K562 (cell line): ENCODE results near the gene SUN5. TPM values are rescaled to one million over a fixed set of nuclear protein-coding genes. Genes with fewer than 3 reads are reported as not detected.
A peak's percentile ranks its signal among the peaks of the same experiment; 100 is the strongest.

Experiments used
- ATAC-seq: fragments of 200-7000 bp; cut with Tn5 transposase; 3 replicates; pipeline ENCODE4 v1.9.1; 2020; ENCODE audit warnings: moderate library complexity
- BruUV-seq: library from RNA; stranded (reverse); fragments of 400-500 nt; replicated peaks from 2 replicates; lab custom pipeline; 2021; lab: Mats Ljungman, UMichigan
- CTCF ChIA-PET: fragments of 300-600 bp; formaldehyde crosslinking; extraction: SDS; loops from one replicate; lab custom pipeline; 2021; ENCODE audit warnings: low intra/inter-chr PET ratio; lab: Yijun Ruan, JAX
- POLR2A ChIA-PET: fragments of 300-600, 350-650 bp; sonication (Branson Sonifier 250); formaldehyde crosslinking; extraction: SDS; loops from one replicate; lab custom pipeline; 2021; ENCODE audit warnings: antibody characterized with exemption, inconsistent platforms; lab: Yijun Ruan, JAX
- DNase-seq, 4 experiments: peaks; one replicate each; pipeline versions ENCODE4 v3.0.0 to v3.0.0-alpha.2; 2011 to 2018; ENCODE audit warnings: low spot score in 3 of 4, mixed read lengths in 3 of 4; ENCODE audit errors: extremely low read depth in 1 of 4
- FAIRE-seq: peaks from 2 replicates; lab custom pipeline; 2011; peaks lifted over from hg19 to GRCh38; lab: Jason Lieb, UNC
- H2AFZ ChIP-seq: 2 replicates; pipeline ENCODE4 v1.6.0; 2011; ENCODE audit warnings: low read depth, low read length, control low read depth, inconsistent platforms
- H3K27ac ChIP-seq: fragments of 200-600 bp; 3 replicates; pipeline ENCODE4 v1.8.0; 2011; ENCODE audit warnings: low read depth, mild to moderate bottlenecking, control low read depth, inconsistent platforms, low read length, moderate library complexity, mixed read lengths; ENCODE audit errors: extremely low read depth
- H3K27me3 ChIP-seq, 2 experiments: fragments of 300-600 bp in 1 of 2; 2 replicates in 1 of 2; 3 replicates in 1 of 2; pipeline versions ENCODE4 v1.6.0 to v1.8.0; 2011; ENCODE audit warnings: inconsistent platforms in 2 of 2, low read length in 2 of 2, mild to moderate bottlenecking in 1 of 2, mixed read lengths in 1 of 2, moderate library complexity in 1 of 2; ENCODE audit not compliant: control insufficient read depth in 2 of 2, insufficient read depth in 2 of 2
- H3K36me3 ChIP-seq: fragments of 300-600 bp; 3 replicates; pipeline ENCODE4 v1.8.0; 2011; ENCODE audit warnings: mild to moderate bottlenecking, low read length, inconsistent platforms; ENCODE audit not compliant: control insufficient read depth, insufficient read depth
- H3K4me1 ChIP-seq, 2 experiments: fragments of 200-600 bp in 1 of 2; replicated peaks in 1 of 2; 2 replicates in 1 of 2; 3 replicates in 1 of 2; pipeline versions ENCODE4 v1.5.1 to v1.8.0; 2011; ENCODE audit warnings: inconsistent platforms in 2 of 2, low read length in 2 of 2, mild to moderate bottlenecking in 1 of 2, mixed read lengths in 1 of 2, moderate library complexity in 1 of 2; ENCODE audit not compliant: control insufficient read depth in 2 of 2, insufficient read depth in 2 of 2
- H3K4me2 ChIP-seq: 2 replicates; pipeline ENCODE4 v1.6.1; 2011; ENCODE audit warnings: low read length, control low read depth, inconsistent platforms, mixed read lengths; ENCODE audit not compliant: insufficient read depth
- H3K4me3 ChIP-seq: fragments of 200-600 bp; sonication (generic), shearing (Covaris generic); 2 replicates; pipeline ENCODE4 v1.5.1; 2016; ENCODE audit warnings: control low read depth, inconsistent platforms
- H3K79me2 ChIP-seq: fragments of 200-600 bp; 3 replicates; pipeline ENCODE4 v1.8.0; 2011; ENCODE audit warnings: low read length, inconsistent platforms; ENCODE audit not compliant: control insufficient read depth, insufficient read depth
- H3K9ac ChIP-seq, 2 experiments: 2 replicates each; pipeline versions ENCODE4 v1.6.0 to v1.6.1; 2011; ENCODE audit warnings: low read depth in 2 of 2, low read length in 2 of 2, control low read depth in 1 of 2, inconsistent platforms in 1 of 2, mild to moderate bottlenecking in 1 of 2, mixed read lengths in 1 of 2; ENCODE audit not compliant: insufficient read depth in 1 of 2
- H3K9me1 ChIP-seq: one replicate; pipeline ENCODE4 v1.6.0; 2011; ENCODE audit warnings: inconsistent platforms, mild to moderate bottlenecking, low read length, moderate library complexity; ENCODE audit not compliant: control insufficient read depth, insufficient read depth
- H3K9me3 ChIP-seq: replicated peaks from 2 replicates; pipeline ENCODE4 v1.5.1; 2011; ENCODE audit warnings: low read depth, low read length, inconsistent platforms; ENCODE audit not compliant: control insufficient read depth, insufficient read depth
- H4K20me1 ChIP-seq: replicated peaks from 2 replicates; pipeline ENCODE4 v1.6.1; 2011; ENCODE audit warnings: low read length, inconsistent platforms, mixed read lengths; ENCODE audit not compliant: control insufficient read depth, insufficient read depth
- CBFA2T2 ChIP-seq: fragments of 450-650 bp; conservative IDR thresholded peaks from 2 replicates; pipeline ENCODE4 v1.6.1; 2017; ENCODE audit warnings: mild to moderate bottlenecking
- HNRNPH1 ChIP-seq: fragments of 200-400 bp; formaldehyde crosslinking; optimal IDR thresholded peaks from 2 replicates; pipeline ENCODE3; 2017; ENCODE audit warnings: low read depth, mild to moderate bottlenecking, low read length, moderate library complexity
- POLR2H ChIP-seq: IDR thresholded peaks from 2 replicates; pipeline ENCODE4 v1.6.1; 2016; ENCODE audit warnings: missing genetic modification characterization, low read depth, mild to moderate bottlenecking, control low read depth, missing compliant biosample characterization, moderate library complexity
- SMAD4 ChIP-seq: fragments of 250-450 bp; sonication (Bioruptor Pico); conservative IDR thresholded peaks from 2 replicates; pipeline ENCODE4 v1.8.0; 2021; ENCODE audit warnings: inconsistent platforms, mild to moderate bottlenecking, moderate library complexity
- TEAD2 ChIP-seq: fragments of 450-650 bp; IDR thresholded peaks from 2 replicates; pipeline ENCODE4 v1.6.1; 2016; ENCODE audit warnings: missing genetic modification characterization, control low read depth, missing compliant biosample characterization
- ZC3H11A ChIP-seq: IDR thresholded peaks from 2 replicates; pipeline ENCODE4 v1.6.1; 2012; ENCODE audit warnings: low read depth, low read length, improper control_type of control experiment
- ZFP36 ChIP-seq: fragments of 150-350 bp; IDR thresholded peaks from 2 replicates; pipeline ENCODE4 v1.6.1; 2018; ENCODE audit warnings: low read length, low read depth; ENCODE audit not compliant: partially characterized antibody
- ZNF75A ChIP-seq: fragments of 450-650 bp; formaldehyde crosslinking; IDR thresholded peaks from 2 replicates; pipeline ENCODE4 v1.4.0; 2020; ENCODE audit warnings: mild to moderate bottlenecking
- whole genome bisulfite sequencing: fragments of 100-300 bp; shearing (Covaris generic); methylation state at CpG from one replicate; pipeline ENCODE4 v1.1.6; 2016; ENCODE audit warnings: low coverage, mixed read lengths; ENCODE audit not compliant: insufficient coverage; ENCODE audit errors: missing lambda C conversion rate; 5-methylcytosine and 5-hydroxymethylcytosine counted together
- in situ Hi-C: fragments of 300-500 bp; cut with MboI; formaldehyde crosslinking; loops from 4 replicates; pipeline ENCODE4 v1.15.0; 2018; ENCODE audit warnings: inconsistent platforms, mixed read lengths
- intact Hi-C: fragments of 100-400 bp; cut with micrococcal nuclease; formaldehyde crosslinking; loops from 2 replicates; pipeline ENCODE4 v1.14.2; 2022
- polyA plus RNA-seq, 8 experiments: library from polyadenylated mRNA; depleted of rRNA in 4 of 8; stranded (reverse) in 5 of 8; unstranded in 3 of 8; fragments of >200 nt; fragmentation: Nextera tagmentation in 2 of 8; fragmentation: Illumina TruSeq in 1 of 8; extraction: Ambion mirVana in 2 of 8; extraction: Trizol in 1 of 8; gene quantifications; 2 replicates each; pipeline versions ENCODE4 v1.2.1 to v1.2.3, GENCODE V29; 2011 to 2014; ENCODE audit warnings: inconsistent platforms in 1 of 8, missing spikeins in 1 of 8
- total RNA-seq, 7 experiments: library from RNA; depleted of rRNA in 6 of 7; stranded (reverse); fragments of >200 nt in 6 of 7; fragmentation: Illumina TruSeq in 2 of 7; extraction: Trizol in 2 of 7; gene quantifications; 2 replicates each; pipeline versions ENCODE4 v1.2.1 to v1.2.3, GENCODE V29; 2011 to 2021; ENCODE audit warnings: low replicate concordance in 1 of 7

SUN5 gene
- total and polyA plus RNA-seq, 9 of the 15 experiments (the other 6 are each of a cell fraction or from before 2014, with no cell fraction given) = not detected

- intact Hi-C loops = no loop called here
- Histone ChIP-seq H4K20me1 (no peaks in the 10 kb centered on the region; the same call in 1 of the 2 replicates), H3K9me3 (no peaks in the 10 kb centered on the region), H3K4me2 (no peak overlapping the region), H3K9ac (0 out of 4 replicates have a peak overlapping the region, but pooled peaks of 1 of the 2 experiments have one; percentile 17), H3K36me3 (no peaks in the 10 kb centered on the region), H3K4me1 (peaks cover 0 to 2% of the 10 kb centered on the region in 2 experiments; a peak in 2 of 5 replicates), H3K27me3 (peaks cover 31 to 67% of the 10 kb centered on the region in 2 experiments), H3K9me1 (no peaks in the 10 kb centered on the region), H3K27ac (no peak overlapping the region), H2AFZ (no peak overlapping the region), H3K79me2 (no peaks in the 10 kb centered on the region), H3K4me3 (no peak overlapping the region)
- TF ChIP-seq TEAD2 (no peak), SMAD4 (CRISPR knock-in tag) (no peak), HNRNPH1 (no peak), ZFP36 (no peak), CBFA2T2 (no peak), ZC3H11A (no peak), POLR2H (tag) (no peak), ZNF75A (CRISPR knock-in tag) (no peak)
- in situ Hi-C loops = no loop called here
- no peak for ATAC-seq
- ChIA-PET POLR2A (interaction anchor here (0.8 to 2.1 kb wide), 3 partner anchors 9 to 22 kb away, joined by 4 to 6 read pairs (median 5); no protein-coding TSS in a partner anchor), CTCF (no interaction called here)
- FAIRE-seq = no peak
- WGBS = 2% methylated on average over 13 of the region's 16 CpGs
- BruUV-seq = no TSS peak
- DNase-seq = no peak
Observed at GRCh38 chr20:32966881-32967781, 37.1 kb downstream of the SUN5 start.
